AG09319 (cell line): ENCODE measurements around the gene TPP2.

Experiments
- DNase-seq: peaks from one replicate; pipeline ENCODE4 v3.0.0-alpha.2; 2010; ENCODE audit warnings: low read depth; ENCODE audit errors: extremely low read depth
- TF ChIP-seq, protein P1 (sequence below): IDR thresholded peaks from 2 replicates; pipeline ENCODE4 v1.5.1; 2011; ENCODE audit warnings: low read depth, mild to moderate bottlenecking, inconsistent platforms, low read length, moderate library complexity

Gene TPP2

DNA sequence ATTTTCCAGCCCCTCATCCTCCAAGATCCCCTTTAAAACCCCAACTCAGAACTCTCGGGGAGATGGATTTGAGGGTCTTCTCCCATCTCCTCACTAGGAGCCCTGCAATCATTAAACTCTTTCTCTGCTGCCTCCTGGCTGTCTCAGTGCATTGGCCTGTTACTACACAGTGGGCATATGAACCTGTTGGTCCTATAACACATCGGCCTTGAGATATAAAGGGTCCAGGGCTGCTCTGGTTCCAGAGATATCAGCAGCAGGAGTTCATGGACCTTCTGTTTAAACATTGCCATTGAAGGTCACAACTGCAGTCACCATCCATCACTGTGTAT lies 101.8 kb downstream of the TPP2 start:
- DNase-seq = no peak
- TF ChIP-seq, protein P1, sequence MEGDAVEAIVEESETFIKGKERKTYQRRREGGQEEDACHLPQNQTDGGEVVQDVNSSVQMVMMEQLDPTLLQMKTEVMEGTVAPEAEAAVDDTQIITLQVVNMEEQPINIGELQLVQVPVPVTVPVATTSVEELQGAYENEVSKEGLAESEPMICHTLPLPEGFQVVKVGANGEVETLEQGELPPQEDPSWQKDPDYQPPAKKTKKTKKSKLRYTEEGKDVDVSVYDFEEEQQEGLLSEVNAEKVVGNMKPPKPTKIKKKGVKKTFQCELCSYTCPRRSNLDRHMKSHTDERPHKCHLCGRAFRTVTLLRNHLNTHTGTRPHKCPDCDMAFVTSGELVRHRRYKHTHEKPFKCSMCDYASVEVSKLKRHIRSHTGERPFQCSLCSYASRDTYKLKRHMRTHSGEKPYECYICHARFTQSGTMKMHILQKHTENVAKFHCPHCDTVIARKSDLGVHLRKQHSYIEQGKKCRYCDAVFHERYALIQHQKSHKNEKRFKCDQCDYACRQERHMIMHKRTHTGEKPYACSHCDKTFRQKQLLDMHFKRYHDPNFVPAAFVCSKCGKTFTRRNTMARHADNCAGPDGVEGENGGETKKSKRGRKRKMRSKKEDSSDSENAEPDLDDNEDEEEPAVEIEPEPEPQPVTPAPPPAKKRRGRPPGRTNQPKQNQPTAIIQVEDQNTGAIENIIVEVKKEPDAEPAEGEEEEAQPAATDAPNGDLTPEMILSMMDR = no peak

DNA sequence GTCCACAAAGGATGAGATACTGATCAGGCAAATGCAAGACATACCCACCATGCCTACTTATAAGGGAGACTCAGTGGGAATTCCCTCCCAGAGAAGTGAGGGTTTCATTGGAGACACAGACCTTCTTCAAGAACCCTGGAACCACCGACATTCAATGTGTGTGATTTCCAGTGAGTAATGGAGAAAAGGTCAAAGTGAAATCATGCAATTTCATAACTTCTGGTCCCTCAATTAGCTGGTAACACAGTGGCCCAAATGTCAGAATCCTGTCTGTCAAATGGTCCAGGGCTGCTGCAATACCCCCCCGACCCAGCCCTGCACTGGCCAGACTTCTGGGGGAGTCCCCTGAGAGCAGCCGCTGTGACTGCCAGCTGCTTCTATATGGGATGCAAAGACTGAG lies 102.7 kb downstream of the TPP2 start:
- TF ChIP-seq, protein P1 = no peak
- DNase-seq = no peak

DNA sequence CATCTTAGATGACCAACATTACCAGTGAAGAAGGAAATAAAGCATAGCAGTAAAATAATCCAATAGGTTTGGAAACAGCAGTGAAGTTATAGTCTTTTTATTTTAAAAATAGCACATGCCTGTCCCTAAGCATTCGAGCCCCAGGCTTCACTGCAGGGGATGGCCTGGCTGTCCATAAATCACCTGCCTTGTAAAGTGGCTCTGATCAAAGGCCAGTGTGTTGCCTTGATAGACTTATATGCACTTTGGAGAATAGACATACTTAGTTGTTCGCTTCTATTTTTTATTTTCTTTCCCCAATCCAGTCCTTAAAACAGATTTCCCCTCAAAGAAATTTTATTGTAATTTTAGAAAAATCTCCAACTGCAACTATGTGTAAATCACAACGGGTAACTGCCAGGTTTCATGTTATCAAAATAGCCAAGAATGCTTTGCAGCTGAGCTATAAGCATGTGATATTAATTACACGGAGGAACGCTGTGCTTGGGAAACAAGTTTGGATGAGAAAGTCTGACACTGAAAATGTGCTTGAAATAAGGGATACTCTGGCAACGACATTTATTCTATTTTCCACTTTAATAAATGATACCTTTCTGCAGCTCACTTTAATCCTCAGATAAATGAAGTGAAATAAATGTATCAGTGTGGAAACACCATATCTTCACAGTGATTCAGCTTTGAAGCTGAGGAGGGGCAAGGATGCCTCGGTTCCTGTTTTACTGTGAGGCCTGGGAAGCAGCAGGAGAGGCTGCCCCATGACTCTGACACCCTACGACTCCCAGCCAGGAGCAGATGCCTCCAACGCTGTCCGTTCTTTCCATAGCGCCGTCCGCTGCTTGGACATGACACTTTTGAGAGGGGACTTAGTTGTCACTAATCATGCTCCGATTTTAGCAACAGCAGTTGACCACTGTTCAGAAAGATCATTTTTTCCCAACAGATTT lies 103.6 kb downstream of the TPP2 start:
- no peak for DNase-seq
- TF ChIP-seq, protein P1 = no peak

DNA sequence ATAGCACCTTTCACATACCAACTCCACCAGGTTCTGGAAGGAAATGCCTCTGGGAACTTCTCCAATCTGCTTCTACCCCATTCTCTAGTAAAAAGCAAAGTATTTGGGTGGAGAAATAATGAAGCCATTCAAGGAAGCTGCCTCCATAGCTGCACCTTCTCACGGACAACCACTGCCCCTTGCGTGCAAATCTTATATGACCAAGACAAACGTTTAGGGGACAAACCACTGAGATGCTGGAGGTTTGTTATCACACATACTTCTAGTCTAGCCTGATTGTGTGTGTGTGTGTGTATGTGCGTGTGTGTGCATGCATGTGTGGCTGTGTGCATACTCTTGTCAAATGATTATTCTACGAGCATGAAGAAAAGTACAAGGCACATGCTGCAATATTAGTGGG lies 104.5 kb downstream of the TPP2 start:
- TF ChIP-seq, protein P1 = no peak
- no peak for DNase-seq

DNA sequence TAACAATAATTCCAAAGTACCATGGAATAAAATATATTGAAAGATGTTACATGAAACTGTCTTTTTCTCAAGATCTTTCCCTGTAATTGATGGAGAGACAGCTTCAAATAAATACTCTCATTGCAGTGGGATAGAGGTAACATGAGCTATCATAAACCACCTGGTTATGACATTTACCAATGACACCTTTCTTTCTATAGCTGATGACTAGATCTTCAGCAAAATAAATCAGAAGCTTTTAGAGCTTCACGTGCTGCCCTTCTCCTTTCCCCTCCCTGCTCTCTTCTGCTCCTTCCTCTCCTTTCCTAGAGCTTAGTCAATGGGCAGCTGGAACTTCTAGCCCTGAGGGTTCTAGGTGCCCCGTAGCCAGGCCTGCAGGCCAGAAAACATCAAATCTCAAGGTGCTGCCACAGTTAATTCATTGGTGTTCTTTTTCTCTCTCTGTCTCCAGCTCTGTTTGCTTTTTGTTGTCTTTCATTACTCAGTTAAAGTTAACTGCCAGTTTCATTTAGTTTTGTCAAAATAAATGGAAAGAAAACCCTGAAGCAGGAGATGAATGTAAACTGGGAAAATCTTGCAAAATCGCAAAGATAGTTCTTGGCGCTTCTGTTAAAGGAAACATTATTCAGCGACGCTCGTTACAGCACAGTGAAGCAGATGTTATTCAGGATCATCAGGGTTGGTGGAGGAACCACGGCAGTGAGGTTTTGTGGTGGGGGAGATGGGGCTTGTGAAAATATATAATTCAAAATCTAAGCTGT lies 106.4 kb downstream of the TPP2 start:
- TF ChIP-seq, protein P1 = no peak

DNA sequence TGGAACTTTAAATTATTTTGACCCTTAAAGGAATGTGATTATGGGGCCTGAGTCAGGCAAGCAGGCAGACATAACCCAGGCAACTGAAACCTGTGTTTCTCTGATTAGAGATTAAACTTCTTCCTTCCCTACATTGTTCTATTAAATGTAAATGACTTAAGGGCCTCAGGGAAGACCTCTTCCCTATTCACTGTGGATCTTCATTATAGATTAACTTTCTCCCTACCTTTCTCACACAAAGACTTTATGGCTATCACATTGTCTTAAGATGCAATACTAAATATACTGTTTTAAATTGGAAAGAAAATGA lies 106.9 kb downstream of the TPP2 start:
- no peak for DNase-seq
- TF ChIP-seq, protein P1 = no peak

More for the DNA sequence above, 106.4 kb downstream of the TPP2 start:
- DNase-seq = no peak
